CD4-positive, CD25-positive, alpha-beta regulatory T cell (primary cell): ENCODE measurements around the gene CLEC11A. TPM values are rescaled to one million over a fixed set of nuclear protein-coding genes. Genes with fewer than 3 reads are reported as not detected.

Experiments used
- ATAC-seq, 2 donors: fragments of 150-1000 bp; cut with Tn5 transposase; one replicate each; pipeline ENCODE4 v1.10.0; 2021; ENCODE audit warnings: low read depth in 2 of 2, moderate number of reproducible peaks in 2 of 2, moderate library complexity in 1 of 2
- DNase-seq, 3 donors: peaks; one replicate each; pipeline versions ENCODE4 v3.0.0 to v3.0.0-alpha.2; 2012 to 2022; ENCODE audit warnings: mixed read lengths in 1 of 3
- H3K27ac ChIP-seq: one replicate; pipeline ENCODE4 v1.7.0; 2013; ENCODE audit warnings: mild to moderate bottlenecking, low read length; ENCODE audit not compliant: insufficient read depth, poor library complexity, severe bottlenecking
- H3K27me3 ChIP-seq: one replicate; pipeline ENCODE4 v1.7.0; 2013; ENCODE audit warnings: low read length; ENCODE audit not compliant: control insufficient read depth, insufficient read depth
- H3K36me3 ChIP-seq: one replicate; pipeline ENCODE4 v1.7.0; 2013; ENCODE audit warnings: mild to moderate bottlenecking, low read length, moderate library complexity; ENCODE audit not compliant: control insufficient read depth, insufficient read depth
- H3K4me1 ChIP-seq: 2 replicates; pipeline ENCODE4 v1.7.0; 2013; ENCODE audit warnings: mild to moderate bottlenecking, low read length; ENCODE audit not compliant: insufficient read depth, control insufficient read depth, poor library complexity, severe bottlenecking
- H3K4me3 ChIP-seq: one replicate; pipeline ENCODE4 v1.7.0; 2013; ENCODE audit warnings: low read depth, mild to moderate bottlenecking, low read length, moderate library complexity
- H3K9me3 ChIP-seq, 2 experiments: 1 replicate in 1 of 2; 2 replicates in 1 of 2; pipeline ENCODE4 v1.7.0; 2013; ENCODE audit warnings: low read length in 2 of 2, mild to moderate bottlenecking in 1 of 2, moderate library complexity in 1 of 2; ENCODE audit not compliant: control insufficient read depth in 2 of 2
- H3K27ac Mint-ChIP-seq, 3 donors: one replicate each; pipeline ENCODE4 v1.8.0; 2020 to 2022; ENCODE audit warnings: mild to moderate bottlenecking in 3 of 3, mixed read lengths in 3 of 3, moderate library complexity in 2 of 3
- H3K27me3 Mint-ChIP-seq: one replicate; pipeline ENCODE4 v1.8.0; 2022; ENCODE audit warnings: mild to moderate bottlenecking, mixed read lengths
- H3K36me3 Mint-ChIP-seq: one replicate; pipeline ENCODE4 v1.8.0; 2020; ENCODE audit warnings: mixed read lengths
- H3K4me1 Mint-ChIP-seq, 4 donors: one replicate each; pipeline ENCODE4 v1.8.0; 2020 to 2022; ENCODE audit warnings: mixed read lengths in 4 of 4, mild to moderate bottlenecking in 1 of 4
- H3K4me3 Mint-ChIP-seq, 4 donors: one replicate each; pipeline ENCODE4 v1.8.0; 2020 to 2022; ENCODE audit warnings: mild to moderate bottlenecking in 4 of 4, mixed read lengths in 4 of 4, moderate library complexity in 3 of 4
- H3K9me3 Mint-ChIP-seq, 7 donors: one replicate each; pipeline ENCODE4 v1.8.0; 2020 to 2022; ENCODE audit warnings: mixed read lengths in 7 of 7, mild to moderate bottlenecking in 3 of 7, moderate library complexity in 2 of 7
- polyA plus RNA-seq, 4 donors: library from polyadenylated mRNA; unstranded; fragments of 300-500 nt; fragmentation: Illumina TruSeq; gene quantifications; one replicate each; pipeline ENCODE4 v1.2.3, GENCODE V29; 2021
- total RNA-seq: library from RNA; stranded (reverse); gene quantifications from one replicate; pipeline ENCODE4 v1.2.3, GENCODE V29; 2022

The CLEC11A gene
- total and polyA plus RNA-seq, 5 donors from 2014 or later: 0.22 to 1.2 (median 0.58) TPM

GRCh38 chr19:50721441-50722137, 1.6 kb upstream of the CLEC11A start:
- Histone ChIP-seq H3K36me3 (no peaks in the 10 kb centered on the region), H3K9me3 (no peaks in the 10 kb centered on the region), H3K4me1 (peaks cover 19% of the 10 kb centered on the region), H3K27me3 (peaks cover 4% of the 10 kb centered on the region), H3K4me3 (no peak overlapping the region), H3K27ac (no peak overlapping the region)
- Mint-ChIP-seq H3K36me3 (no peaks in the 10 kb centered on the region), H3K27me3 (peaks cover 67% of the 10 kb centered on the region), H3K4me1 (peaks cover 0 to 44% (median 4%) of the 10 kb centered on the region in 4 donors), H3K9me3 (peaks cover 0 to 15% (median 1%) of the 10 kb centered on the region in 7 donors), H3K4me3 (no peak overlapping the region), H3K27ac (no peak overlapping the region)
- DNase-seq (no peak), ATAC-seq (no peak)

GRCh38 chr19:50722201-50723013, 757 bp upstream of the CLEC11A start:
- peaks cover 0 to 41% (median 4%) of the 10 kb centered on the region in 4 donors for H3K4me1 Mint-ChIP-seq
- Histone ChIP-seq H3K4me1 (peaks cover 19% of the 10 kb centered on the region), H3K27ac (no peak overlapping the region), H3K4me3 (no peak overlapping the region), H3K36me3 (no peaks in the 10 kb centered on the region), H3K9me3 (no peaks in the 10 kb centered on the region), H3K27me3 (peaks cover 4% of the 10 kb centered on the region)
- peaks cover 62% of the 10 kb centered on the region for H3K27me3 Mint-ChIP-seq
- DNase-seq (no peak), ATAC-seq (no peak)
- peaks cover 0 to 15% (median 1%) of the 10 kb centered on the region in 7 donors for H3K9me3 Mint-ChIP-seq
- no peaks in the 10 kb centered on the region for H3K36me3 Mint-ChIP-seq
- no peak overlapping the region for H3K27ac Mint-ChIP-seq
- H3K4me3 Mint-ChIP-seq: peak overlapping the region in 2 of 4 donors; percentile 50 to 63

GRCh38 chr19:50723735-50724521, 764 bp downstream of the CLEC11A start:
- Mint-ChIP-seq H3K27me3 (peaks cover 55% of the 10 kb centered on the region), H3K27ac (peak overlapping the region in 1 of 3 donors; percentile 62), H3K4me3 (peak overlapping the region; percentile 18 to 71 (median 62)), H3K9me3 (peaks cover 0 to 15% (median 1%) of the 10 kb centered on the region in 7 donors), H3K4me1 (peaks cover 0 to 39% (median 5%) of the 10 kb centered on the region in 4 donors), H3K36me3 (no peaks in the 10 kb centered on the region)
- DNase-seq (no peak), ATAC-seq (no peak)
- Histone ChIP-seq H3K4me3 (no peak overlapping the region), H3K27me3 (peaks cover 4% of the 10 kb centered on the region), H3K27ac (no peak overlapping the region), H3K9me3 (no peaks in the 10 kb centered on the region), H3K36me3 (no peaks in the 10 kb centered on the region), H3K4me1 (peaks cover 19% of the 10 kb centered on the region)

- Mint-ChIP-seq H3K27ac (no peak overlapping the region), H3K9me3 (peaks cover 0 to 15% (median 1%) of the 10 kb centered on the region in 7 donors), H3K4me3 (peak overlapping the region; percentile 27 to 83 (median 75)), H3K36me3 (no peaks in the 10 kb centered on the region), H3K27me3 (peaks cover 55% of the 10 kb centered on the region), H3K4me1 (peaks cover 0 to 39% (median 5%) of the 10 kb centered on the region in 4 donors)
- Histone ChIP-seq H3K4me1 (peaks cover 19% of the 10 kb centered on the region), H3K9me3 (no peaks in the 10 kb centered on the region), H3K36me3 (no peaks in the 10 kb centered on the region), H3K27ac (no peak overlapping the region), H3K27me3 (peaks cover 4% of the 10 kb centered on the region), H3K4me3 (no peak overlapping the region)
- peak; percentile 78 to 80 for ATAC-seq
- peak; percentile 65 to 93 (median 85) for DNase-seq
Observed at GRCh38 chr19:50724522-50725217, 1.5 kb downstream of the CLEC11A start.

GRCh38 chr19:50725218-50725910, 2.2 kb downstream of the CLEC11A start:
- H3K4me1 Mint-ChIP-seq: peaks cover 0 to 35% (median 3%) of the 10 kb centered on the region in 4 donors

GRCh38 chr19:50725911-50726230, 2.7 kb downstream of the CLEC11A start:
- Mint-ChIP-seq H3K9me3 (peaks cover 0 to 11% (median 0%) of the 10 kb centered on the region in 7 donors), H3K27me3 (peaks cover 52% of the 10 kb centered on the region), H3K4me3 (peak overlapping the region in 3 of 4 donors; percentile 63 to 83 (median 79)), H3K4me1 (peaks cover 0 to 29% (median under 1%) of the 10 kb centered on the region in 4 donors), H3K27ac (peak overlapping the region in 1 of 3 donors; percentile 78), H3K36me3 (no peaks in the 10 kb centered on the region)
- no peak for DNase-seq
- Histone ChIP-seq H3K27ac (no peak overlapping the region), H3K9me3 (no peaks in the 10 kb centered on the region), H3K4me1 (peaks cover 19% of the 10 kb centered on the region), H3K4me3 (no peak overlapping the region), H3K36me3 (no peaks in the 10 kb centered on the region), H3K27me3 (no peaks in the 10 kb centered on the region)
- ATAC-seq: no peak

More at GRCh38 chr19:50725218-50725910, 2.2 kb downstream of the CLEC11A start:
- Histone ChIP-seq H3K27me3 (peaks cover 3% of the 10 kb centered on the region), H3K4me1 (peaks cover 19% of the 10 kb centered on the region), H3K27ac (no peak overlapping the region), H3K9me3 (no peaks in the 10 kb centered on the region), H3K4me3 (no peak overlapping the region), H3K36me3 (no peaks in the 10 kb centered on the region)
- Mint-ChIP-seq H3K9me3 (peaks cover 0 to 15% (median under 1%) of the 10 kb centered on the region in 7 donors), H3K27me3 (peaks cover 57% of the 10 kb centered on the region), H3K36me3 (no peaks in the 10 kb centered on the region), H3K4me3 (peak overlapping the region; percentile 63 to 83 (median 75)), H3K27ac (no peak overlapping the region)
- ATAC-seq (peak; percentile 40 to 41), DNase-seq (no peak)
